Measurements from ENCODE around the gene ALK. TPM values are rescaled to one million over a fixed set of nuclear protein-coding genes. Genes with fewer than 3 reads are reported as not detected.
A peak's percentile ranks its signal among the peaks of the same experiment; 100 is the strongest.

Gene ALK
- total RNA-seq, 6 donors from 2014 or later = 0.17 to 2.1 (median 0.35) TPM

DNA sequence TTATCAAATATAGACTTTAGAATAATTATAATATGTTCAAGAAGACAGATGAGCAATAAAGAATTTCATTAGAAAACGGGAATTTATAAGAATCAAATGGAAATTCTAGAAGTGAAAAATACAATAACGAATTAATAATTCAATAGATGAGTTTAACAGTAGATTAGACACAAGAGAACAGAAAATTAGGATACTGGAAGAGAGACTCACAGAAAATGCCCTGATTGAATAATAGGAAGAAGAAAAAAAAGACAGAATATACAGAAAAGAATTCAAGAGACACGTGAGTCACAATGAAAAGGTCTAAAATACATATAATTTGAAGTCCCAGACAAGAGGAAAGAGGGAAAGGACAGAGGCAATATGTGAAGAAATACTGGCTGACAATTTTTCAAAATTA, 451.4 kb downstream of the ALK start:
- no peaks in the 10 kb centered on the region for H3K36me3 ChIP-seq
- no peak overlapping the region for H3K4me3 ChIP-seq
- 53 to 64% methylated on average over 3 of the region's 3 CpGs for whole genome bisulfite sequencing, 2 donors
- ATAC-seq (ENCODE audit: low FRiP score in 2 of 2) (no peak), DNase-seq (no peak)
- H3K27me3 ChIP-seq = no peaks in the 10 kb centered on the region
- no peak for TF ChIP-seq EP300 (IDR thresholded peaks at IDR 0.05)
- TF ChIP-seq, protein P1, sequence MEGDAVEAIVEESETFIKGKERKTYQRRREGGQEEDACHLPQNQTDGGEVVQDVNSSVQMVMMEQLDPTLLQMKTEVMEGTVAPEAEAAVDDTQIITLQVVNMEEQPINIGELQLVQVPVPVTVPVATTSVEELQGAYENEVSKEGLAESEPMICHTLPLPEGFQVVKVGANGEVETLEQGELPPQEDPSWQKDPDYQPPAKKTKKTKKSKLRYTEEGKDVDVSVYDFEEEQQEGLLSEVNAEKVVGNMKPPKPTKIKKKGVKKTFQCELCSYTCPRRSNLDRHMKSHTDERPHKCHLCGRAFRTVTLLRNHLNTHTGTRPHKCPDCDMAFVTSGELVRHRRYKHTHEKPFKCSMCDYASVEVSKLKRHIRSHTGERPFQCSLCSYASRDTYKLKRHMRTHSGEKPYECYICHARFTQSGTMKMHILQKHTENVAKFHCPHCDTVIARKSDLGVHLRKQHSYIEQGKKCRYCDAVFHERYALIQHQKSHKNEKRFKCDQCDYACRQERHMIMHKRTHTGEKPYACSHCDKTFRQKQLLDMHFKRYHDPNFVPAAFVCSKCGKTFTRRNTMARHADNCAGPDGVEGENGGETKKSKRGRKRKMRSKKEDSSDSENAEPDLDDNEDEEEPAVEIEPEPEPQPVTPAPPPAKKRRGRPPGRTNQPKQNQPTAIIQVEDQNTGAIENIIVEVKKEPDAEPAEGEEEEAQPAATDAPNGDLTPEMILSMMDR (IDR thresholded peaks at IDR 0.05) = no peak
- no peak for TF ChIP-seq POLR2A (IDR thresholded peaks at IDR 0.05)
- no peak for TF ChIP-seq POLR2AphosphoS5 (IDR thresholded peaks at IDR 0.05)
- peaks cover 0 to 11% (median 2%) of the 10 kb centered on the region in 4 donors for H3K9me3 ChIP-seq
- no peak overlapping the region for H3K27ac ChIP-seq
- no peaks in the 10 kb centered on the region for H3K4me1 ChIP-seq

DNA sequence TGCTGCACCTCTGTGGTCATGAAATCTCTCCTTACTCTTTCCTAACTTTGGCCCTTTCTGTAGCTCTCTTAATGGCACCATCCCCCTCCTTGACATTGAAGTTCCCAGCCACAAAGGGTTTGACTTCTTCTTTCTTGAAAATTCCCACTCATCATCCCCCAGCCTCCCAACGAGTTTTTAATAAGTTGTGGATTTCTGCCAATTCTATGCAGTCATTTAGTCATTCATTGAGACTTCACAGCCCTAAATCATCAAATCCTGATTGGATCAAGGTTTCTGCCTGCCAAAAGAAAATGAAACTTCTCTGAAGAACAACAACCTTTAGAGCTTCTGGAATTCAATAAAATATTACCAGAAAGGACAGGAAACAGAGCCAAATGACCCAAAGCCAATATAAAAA, 451.9 kb downstream of the ALK start:
- H3K36me3 ChIP-seq = no peaks in the 10 kb centered on the region
- H3K4me3 ChIP-seq = no peak overlapping the region
- ATAC-seq (ENCODE audit: low FRiP score in 2 of 2) (no peak), DNase-seq (no peak)
- no peaks in the 10 kb centered on the region for H3K27me3 ChIP-seq
- WGBS, 2 donors = 36 to 56% methylated on average over 1 of the region's 1 CpG
- no peak overlapping the region for H3K27ac ChIP-seq
- H3K9me3 ChIP-seq = peaks cover 0 to 11% (median 2%) of the 10 kb centered on the region in 4 donors
- TF ChIP-seq POLR2A (IDR thresholded peaks at IDR 0.05) (no peak), POLR2AphosphoS5 (IDR thresholded peaks at IDR 0.05) (no peak), EP300 (IDR thresholded peaks at IDR 0.05) (no peak)
- TF ChIP-seq, protein P1 (IDR thresholded peaks at IDR 0.05) = no peak
- H3K4me1 ChIP-seq = no peaks in the 10 kb centered on the region

DNA sequence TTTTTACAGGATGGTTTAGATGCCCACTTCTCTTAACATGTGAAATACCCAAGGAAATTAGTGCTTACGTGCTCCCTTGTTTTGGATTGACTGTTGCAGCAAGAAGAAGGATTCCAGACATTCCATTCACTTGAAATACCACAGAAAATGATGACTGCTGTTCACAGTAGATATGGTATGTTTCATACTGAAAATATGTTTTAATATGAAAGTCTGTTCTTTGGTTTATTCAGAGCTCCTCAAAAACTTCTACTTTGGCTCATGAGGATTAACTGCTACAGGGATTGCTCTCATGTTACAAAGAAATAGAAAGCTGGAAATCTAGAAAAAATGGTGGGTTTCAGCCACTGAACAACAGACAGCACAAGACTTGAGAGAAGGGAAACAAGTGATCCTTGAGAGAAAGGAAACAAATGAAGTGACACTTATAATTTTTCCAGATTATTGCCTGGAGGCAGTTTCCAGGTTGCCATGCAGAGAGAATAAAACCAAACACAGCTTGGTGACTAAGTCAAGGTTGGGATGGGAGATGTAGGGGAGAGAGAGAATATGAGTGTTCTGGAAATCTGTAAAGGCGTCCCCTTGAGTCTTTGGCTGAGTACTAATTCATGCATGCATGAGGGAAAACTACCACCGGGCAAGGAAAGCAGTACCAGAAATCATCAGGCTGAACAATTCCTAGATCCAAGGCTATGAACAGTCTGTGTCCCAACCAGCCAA, 458.0 kb downstream of the ALK start:
- 55 to 62% methylated on average over 3 of the region's 3 CpGs for WGBS, 2 donors

DNA sequence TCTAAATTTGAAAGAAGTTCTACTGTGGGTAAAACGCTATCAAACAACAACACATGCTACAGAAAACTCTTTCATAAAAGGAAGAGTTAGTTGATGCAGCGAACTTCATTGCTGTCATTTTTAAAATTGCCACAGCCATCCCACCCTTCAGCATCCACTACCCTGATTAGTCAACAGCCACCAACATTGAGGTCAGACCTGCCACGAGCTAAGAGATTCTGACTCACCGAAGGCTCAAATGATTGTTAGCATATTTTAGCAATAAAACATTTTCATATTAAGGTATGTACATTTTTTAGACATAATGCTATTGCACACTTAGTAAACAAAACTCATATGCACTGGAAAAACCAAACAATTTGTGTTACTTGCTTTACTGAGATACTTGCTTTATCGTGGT, 459.1 kb downstream of the ALK start:
- ATAC-seq (ENCODE audit: low FRiP score in 2 of 2) = no peak
- TF ChIP-seq POLR2A (IDR thresholded peaks at IDR 0.05) = no peak
- Histone ChIP-seq H3K27ac (no peak overlapping the region), H3K27me3 (no peaks in the 10 kb centered on the region), H3K9me3 (no peaks in the 10 kb centered on the region), H3K36me3 (no peaks in the 10 kb centered on the region), H3K4me1 (no peaks in the 10 kb centered on the region), H3K4me3 (no peak overlapping the region)
- DNase-seq = no peak
- WGBS, 2 donors = 89 to 92% methylated on average over 5 of the region's 5 CpGs

More for the DNA sequence above, 458.0 kb downstream of the ALK start:
- Histone ChIP-seq H3K9me3 (no peaks in the 10 kb centered on the region), H3K4me1 (no peaks in the 10 kb centered on the region), H3K4me3 (no peak overlapping the region), H3K36me3 (no peaks in the 10 kb centered on the region), H3K27ac (no peak overlapping the region), H3K27me3 (no peaks in the 10 kb centered on the region)
- DNase-seq (no peak), ATAC-seq (ENCODE audit: low FRiP score in 2 of 2) (peak; percentile 19 to 34)
- TF ChIP-seq EP300 (IDR thresholded peaks at IDR 0.05) (no peak), POLR2A (IDR thresholded peaks at IDR 0.05) (no peak), POLR2AphosphoS5 (IDR thresholded peaks at IDR 0.05) (no peak)
- TF ChIP-seq, protein P1 (IDR thresholded peaks at IDR 0.05) = no peak

DNA sequence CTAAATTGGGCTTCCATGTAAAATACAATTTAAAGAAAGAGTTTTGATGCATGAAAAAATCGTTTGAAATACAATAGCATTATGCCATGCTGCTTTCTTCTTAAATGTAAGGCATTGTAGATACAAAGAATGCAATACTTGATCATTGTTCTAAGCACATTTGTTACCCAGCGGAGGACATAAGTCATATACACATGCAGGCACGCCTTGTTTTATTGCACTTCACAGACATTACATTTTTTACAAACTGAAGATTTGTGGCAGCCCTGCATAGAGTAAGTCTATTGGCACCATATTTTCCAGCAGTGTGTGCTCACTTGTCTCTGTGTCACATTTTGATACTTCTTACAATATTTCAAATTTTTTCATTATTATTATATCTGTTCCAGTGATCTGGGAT, 461.2 kb downstream of the ALK start:
- 43 to 63% methylated on average over 3 of the region's 3 CpGs for WGBS, 2 donors
- ATAC-seq (ENCODE audit: low FRiP score in 2 of 2) (no peak), DNase-seq (no peak)
- TF ChIP-seq POLR2A (IDR thresholded peaks at IDR 0.05) = no peak
- TF ChIP-seq, protein P1 (IDR thresholded peaks at IDR 0.05) = no peak
- no peak for TF ChIP-seq EP300 (IDR thresholded peaks at IDR 0.05)
- TF ChIP-seq POLR2AphosphoS5 (IDR thresholded peaks at IDR 0.05) = no peak
- Histone ChIP-seq H3K27ac (no peak overlapping the region), H3K4me3 (no peak overlapping the region), H3K4me1 (no peaks in the 10 kb centered on the region), H3K36me3 (no peaks in the 10 kb centered on the region), H3K9me3 (no peaks in the 10 kb centered on the region), H3K27me3 (no peaks in the 10 kb centered on the region)
